GM11168 (cell line): ENCODE measurements around the gene GOLPH3.
"Not testable (repeated sequence)": the region's sequence is repeated elsewhere in the genome, so short reads cannot be mapped to it uniquely, and the experiment has no call there.

Source experiments
- in situ Hi-C: fragments of 300-500 bp; cut with MboI; formaldehyde crosslinking; loops from one replicate; pipeline ENCODE4 v1.12.0; 2022; ENCODE audit warnings: low sequenced_read_pairs; ENCODE audit not compliant: unreplicated experiment

Gene GOLPH3

DNA sequence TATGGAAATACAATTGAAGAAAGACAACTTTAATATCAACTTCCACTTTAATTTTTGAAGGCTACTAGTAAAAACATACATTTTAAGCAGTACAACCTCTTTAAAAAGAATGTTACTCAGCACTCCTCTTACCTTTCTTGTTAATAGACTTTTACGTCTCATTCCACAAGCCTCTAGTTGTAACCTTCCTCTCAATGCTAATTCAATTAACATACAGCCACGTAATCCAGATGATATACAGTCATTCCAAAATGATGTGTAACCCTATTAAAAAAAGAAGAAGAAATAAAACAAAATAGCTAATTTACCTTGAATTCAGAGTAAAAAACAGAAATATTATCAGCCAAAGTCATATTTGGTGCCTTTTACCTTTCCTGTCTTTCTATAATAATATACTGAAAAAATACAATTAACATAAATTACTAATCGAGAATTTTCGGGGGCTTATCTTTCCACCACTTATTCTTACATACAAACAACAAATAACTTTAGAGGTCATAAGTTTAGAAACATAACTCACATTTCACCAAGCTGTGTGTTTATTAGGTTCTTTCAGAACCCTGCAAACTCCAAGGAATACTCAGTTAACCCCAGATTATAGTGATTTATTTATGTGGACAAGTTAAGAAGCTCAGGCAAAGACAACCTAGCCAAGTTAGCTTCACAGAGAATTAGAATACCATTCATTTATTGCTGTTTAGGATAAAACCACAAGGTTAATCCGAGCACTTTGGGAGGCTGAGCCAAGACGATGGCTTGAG, 30.3 kb downstream of the GOLPH3 start:
- in situ Hi-C loops: no loop called here

DNA sequence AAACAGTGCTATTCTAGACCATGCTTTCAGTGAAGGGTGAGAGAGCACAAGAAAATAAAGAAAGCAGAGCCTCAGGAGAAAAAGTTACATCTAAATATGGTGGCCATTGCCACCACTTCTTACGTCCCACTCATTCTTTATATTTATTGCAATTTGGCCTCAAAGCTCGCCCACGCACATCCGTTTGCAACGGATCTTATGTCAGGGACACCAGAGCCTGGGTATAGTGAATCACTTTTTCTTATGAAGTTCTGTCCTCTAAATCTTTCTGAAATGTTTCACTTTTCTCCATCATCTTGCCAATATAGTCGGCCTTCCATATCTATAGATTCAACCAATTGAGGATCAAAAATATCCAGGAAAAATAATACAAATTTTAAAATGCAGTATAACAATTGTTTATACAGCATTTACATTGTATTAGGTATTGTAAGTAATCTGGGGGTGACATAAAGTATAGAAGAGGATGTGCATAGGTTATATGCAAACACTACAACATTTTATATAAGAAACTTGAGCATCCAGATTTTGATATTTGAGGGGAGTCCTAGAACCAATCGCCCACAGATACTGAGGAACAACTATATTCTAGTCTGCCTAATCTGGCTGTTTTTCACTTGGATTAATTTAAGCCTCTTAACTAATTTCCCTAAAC, 35.2 kb downstream of the GOLPH3 start:
- in situ Hi-C loops: no loop called here

DNA sequence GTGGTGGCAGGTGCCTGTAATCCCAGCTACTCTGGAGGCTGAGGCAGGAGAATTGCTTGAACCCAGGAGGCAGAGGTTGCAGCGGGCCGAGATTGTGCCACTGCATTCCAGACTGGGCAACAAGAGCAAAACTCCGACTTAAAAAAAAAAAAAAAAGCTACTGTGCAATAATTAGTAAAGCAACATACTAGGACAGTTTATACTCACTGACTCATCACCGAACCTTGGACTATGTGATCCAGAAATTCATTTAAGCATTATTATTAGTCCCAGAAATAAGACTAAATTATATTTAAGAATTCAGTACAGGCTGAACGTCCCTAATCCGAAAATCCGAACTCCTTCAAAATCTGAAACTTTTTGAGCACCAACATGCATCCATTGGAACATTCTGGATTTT, 37.8 kb downstream of the GOLPH3 start:
- in situ Hi-C loops: no loop called here

DNA sequence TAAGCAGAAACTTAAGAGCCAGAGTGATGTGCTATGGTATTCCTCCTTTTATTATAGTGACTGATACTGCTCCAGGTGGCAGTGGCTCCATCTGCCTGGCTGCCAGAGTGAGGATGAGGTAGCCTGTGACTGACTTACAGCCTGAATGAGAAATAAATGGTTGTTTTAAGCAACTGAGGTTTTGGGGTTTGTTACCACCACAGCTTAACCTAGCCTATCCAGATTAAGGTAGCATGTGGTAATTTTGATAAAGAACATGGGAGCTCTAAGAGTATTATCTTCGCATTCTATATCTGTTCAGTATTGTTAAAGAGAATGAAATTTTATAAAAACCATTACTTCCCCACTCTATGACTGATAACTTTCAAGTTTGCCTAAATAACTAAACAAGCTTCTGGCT, 39.0 kb downstream of the GOLPH3 start:
- in situ Hi-C loops: no loop called here

DNA sequence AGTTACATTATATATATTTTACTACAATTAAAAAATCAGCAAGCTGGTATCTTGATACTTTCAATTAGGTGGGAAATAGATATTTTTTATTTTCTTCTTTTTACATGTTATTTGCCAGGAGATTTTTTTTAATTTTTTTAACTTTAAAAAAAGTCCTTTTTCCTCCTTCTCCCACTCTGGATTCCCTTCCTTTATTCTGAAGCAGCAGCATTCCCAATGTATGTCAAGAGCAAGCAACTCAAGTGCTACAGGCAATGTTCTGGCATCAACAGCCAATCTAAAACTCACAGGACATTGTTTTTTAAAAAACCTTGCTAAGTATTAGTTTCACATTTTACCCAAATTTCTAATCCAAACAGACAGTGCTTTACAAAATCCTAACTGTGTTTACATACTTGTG, 41.4 kb downstream of the GOLPH3 start:
- in situ Hi-C loops: no loop called here

DNA sequence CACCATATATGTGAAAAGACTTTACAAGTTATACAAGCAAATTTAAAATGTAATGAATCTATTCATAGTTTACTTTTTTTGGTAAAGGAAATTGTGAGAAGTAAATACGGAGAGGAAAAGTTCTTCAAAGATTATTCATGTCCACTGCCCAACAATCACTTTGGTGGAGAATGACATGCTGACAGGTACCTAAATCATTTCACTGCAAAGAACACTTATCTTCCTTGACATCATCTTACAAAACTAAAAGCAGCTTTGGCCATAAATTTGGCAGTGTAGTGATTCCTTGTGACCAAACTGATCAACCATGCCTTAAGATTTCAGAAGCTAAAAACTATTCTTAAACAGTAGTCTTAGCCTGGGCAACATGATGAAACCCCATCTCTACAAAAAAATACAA, 42.5 kb downstream of the GOLPH3 start:
- in situ Hi-C loops: no loop called here

DNA sequence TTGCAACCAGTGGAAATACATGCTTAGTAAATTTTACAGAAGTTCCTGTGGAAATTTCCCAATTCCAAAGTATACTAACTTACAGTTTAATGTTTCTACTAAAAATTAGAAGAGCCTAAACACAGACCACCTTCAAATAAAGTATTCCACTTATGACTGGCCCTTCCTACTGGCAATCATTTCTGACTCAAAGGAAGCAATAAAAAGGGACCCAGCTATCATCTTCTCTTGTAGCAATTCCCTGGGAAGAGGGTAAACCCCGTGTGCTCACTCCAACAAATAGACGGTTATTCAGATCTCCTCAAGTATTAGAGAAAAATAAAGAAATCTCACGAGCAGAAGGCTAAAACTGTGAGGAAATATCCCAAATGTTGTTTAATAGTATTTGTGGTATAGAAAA, 43.3 kb downstream of the GOLPH3 start:
- in situ Hi-C loops: no loop called here

GRCh38 chr5:32129074-32129598, 45.0 kb downstream of the GOLPH3 start:
- in situ Hi-C loops: no loop called here

- in situ Hi-C loops: no loop called here
These were observed 46.4 kb downstream of the GOLPH3 start for GRCh38 chr5:32127711-32128110.

DNA sequence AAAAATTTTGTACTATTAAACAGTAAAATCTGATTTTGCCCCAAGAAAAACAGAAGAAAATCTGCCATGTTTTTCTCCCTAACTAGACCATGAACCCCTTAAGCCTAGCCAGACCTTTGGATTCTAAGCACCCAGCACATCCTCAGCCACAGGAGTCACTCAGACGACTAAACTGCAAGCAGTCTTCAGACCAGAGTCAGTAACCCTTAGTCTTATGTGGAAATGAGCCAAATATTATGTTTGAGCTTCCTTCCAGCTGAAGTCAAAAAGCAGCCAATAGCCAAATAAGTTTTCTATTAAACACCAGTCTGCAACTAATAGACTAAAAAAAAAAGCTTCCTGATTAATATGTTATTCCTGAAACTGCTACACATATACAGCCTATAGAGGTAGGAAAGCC, 47.4 kb downstream of the GOLPH3 start:
- in situ Hi-C loops: no loop called here

- in situ Hi-C loops: no loop called here
These were observed 50.0 kb downstream of the GOLPH3 start for GRCh38 chr5:32123889-32124676.

DNA sequence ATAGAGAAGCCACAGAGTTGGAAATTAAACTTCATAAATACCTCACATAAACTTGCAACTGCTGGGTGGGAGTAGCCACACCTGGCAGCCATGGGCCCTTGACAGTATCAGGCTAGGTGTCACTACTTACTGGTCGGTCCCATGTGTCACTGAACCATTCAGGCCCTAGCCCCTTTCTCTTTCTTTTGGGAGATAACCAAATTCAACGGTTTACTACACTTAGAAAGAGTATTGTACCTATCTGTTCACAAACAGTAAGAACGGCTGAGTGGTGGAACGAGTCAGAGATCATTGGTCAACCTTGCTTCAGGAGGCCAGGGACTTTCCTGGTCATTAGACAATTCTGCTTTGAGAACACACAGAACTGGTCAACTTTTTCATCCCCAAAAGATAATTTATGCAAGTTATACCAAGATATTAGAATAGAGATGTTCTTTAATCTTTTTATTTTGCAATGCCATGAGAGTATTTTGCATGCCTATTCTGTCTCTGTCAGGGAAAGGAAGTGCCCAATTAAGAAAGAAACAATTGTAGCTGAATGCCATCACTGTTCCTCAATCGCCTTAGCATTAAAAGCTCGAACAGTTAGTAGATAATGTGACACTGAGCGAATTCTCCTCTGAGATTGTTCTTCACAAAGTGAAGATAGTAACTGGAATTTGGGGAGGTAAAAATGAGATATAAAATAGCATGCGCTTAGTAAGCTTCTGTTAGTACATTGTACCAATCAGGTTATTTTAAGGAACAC, 50.9 kb downstream of the GOLPH3 start:
- in situ Hi-C loops: no loop called here

DNA sequence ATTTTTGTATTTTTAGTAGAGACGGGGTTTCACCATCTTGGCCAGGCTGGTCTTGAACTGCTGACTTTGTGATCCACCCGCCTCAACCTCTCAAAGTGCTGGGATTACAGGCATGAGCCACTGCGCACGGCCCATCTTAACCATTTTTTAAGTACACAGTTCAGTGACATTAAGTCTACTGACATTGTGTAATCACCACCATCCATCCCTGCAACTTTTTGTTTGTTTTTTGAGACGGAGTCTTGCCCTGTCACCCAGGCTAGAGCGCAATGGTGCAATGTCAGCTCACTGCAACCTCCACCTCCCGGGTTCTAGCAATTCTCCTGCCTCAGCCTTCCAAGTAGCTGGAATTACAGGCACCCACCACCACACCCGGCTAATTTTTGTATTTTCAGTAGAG, 55.2 kb downstream of the GOLPH3 start:
- in situ Hi-C loops: not testable (repeated sequence)

DNA sequence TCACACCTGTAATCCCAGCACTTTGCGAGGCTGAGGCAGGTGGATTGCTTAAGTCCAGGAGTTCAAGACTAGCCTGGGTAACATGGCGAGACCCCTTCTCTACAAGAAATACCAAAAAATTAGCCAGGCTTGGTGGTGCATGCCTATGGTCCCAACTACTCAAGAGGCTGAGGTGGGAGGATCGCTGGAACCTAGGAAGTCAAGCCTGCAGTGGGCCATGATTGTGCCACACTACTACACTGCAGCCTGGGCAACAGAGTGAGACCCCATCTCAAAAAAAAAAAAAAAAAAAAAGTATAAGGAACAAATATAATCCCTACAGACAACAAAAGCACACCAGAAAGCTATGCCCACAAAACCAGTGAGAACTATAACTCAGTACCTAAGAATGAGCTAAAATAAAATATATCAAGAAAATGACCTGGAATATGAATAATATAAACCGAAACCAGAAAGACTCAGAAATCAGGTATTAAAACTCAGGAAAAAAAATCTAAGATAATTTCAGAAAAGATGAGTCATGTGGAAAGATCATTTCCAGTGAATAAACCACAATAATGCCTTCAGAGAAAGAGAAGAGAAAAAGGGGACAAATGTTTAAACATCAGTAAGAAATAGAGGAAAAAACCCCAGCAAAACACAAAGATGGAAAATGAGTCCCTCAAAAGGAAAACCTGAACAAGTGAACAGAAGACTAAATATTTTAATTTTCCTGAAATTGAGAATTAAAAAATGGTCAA, 57.4 kb downstream of the GOLPH3 start:
- in situ Hi-C loops: no loop called here

- in situ Hi-C loops: no loop called here
These were observed 58.1 kb downstream of the GOLPH3 start for GRCh38 chr5:32115985-32116384.

DNA sequence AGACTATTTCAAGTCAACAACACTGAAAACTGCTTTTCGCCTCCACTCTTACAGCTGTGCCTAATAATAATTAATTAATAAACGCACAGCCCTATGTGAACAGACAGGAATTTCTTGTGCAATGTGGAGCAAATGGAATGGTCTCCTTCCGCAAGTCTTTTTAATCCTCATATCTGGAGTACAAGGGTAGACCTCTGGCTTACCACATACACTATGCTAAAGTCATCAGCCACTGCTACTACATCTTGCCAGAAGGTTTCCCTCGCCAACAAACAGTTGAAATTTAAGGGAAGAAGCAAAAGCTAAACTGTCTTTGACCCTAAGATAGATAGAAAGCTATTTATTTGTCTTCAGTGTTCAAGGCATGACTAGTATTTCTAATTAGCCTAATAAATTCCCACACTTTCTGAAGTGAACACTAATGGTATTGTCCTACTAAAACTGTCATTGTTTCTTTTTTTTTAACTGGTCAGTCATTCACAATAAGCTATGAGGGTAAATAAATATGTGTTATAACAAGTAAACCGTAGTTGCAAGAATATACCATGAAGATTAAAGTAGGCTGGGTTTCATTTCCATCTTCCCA, 63.9 kb downstream of the GOLPH3 start:
- in situ Hi-C loops: no loop called here

DNA sequence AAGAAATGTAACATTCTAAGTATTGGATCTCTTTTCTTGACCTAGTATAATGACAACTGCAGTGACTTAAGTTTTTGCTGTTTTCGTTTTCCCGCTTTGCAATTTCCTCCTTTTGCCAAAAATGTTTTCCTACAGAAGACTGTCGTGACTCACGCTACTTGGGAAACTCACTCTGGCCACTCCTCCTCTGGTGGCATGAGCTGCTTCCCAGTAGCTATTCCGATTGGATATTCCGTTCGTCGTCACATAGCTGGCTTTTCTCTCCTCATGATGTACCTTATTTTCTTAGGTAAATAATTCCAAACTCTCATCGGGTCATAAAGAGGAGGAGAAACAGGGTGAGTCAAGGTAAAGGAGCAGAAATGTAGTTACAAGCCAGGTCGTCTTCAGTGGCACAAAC, 64.9 kb downstream of the GOLPH3 start:
- in situ Hi-C loops: no loop called here

DNA sequence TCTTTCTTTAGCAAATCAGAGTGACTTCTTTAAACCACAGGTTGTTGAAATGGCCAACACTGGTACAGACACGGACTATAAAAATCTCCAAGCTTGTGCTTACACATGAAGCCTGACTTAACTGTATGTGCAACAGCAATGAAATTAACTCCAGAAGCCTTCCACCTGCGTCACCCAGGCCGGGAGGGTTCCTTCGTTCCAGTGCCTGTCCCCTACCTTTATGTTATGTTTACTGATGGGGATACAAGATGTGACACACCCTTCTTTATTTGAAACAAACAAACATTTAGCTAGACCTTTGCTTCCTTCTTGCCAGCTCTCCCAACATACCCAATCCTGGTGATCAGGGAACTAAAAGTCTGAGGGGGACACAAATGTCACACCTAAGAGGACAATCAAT, 66.0 kb downstream of the GOLPH3 start:
- in situ Hi-C loops: no loop called here

GRCh38 chr5:32107291-32107690, 66.8 kb downstream of the GOLPH3 start:
- in situ Hi-C loops: no loop called here
